ENCODE data around the gene RRAS.

Gene RRAS

GRCh38 chr19:49635530-49636232 is 4.3 kb downstream of the RRAS start:
- TF ChIP-seq SIN3A (IDR thresholded peaks at IDR 0.05; ENCODE audit: borderline replicate concordance, insufficient read depth, low read length), result no peak
- TF ChIP-seq FOXP2 (optimal IDR thresholded peaks at IDR 0.05; ENCODE audit: borderline replicate concordance, extremely low read depth, extremely low read length, insufficient read depth), result no peak
- no peak for TF ChIP-seq POLR2AphosphoS5 (IDR thresholded peaks at IDR 0.05; ENCODE audit: low read depth, low read length)
- no peak for TF ChIP-seq TAF1 (IDR thresholded peaks at IDR 0.05; ENCODE audit: borderline replicate concordance, insufficient read depth, low read length)
- TF ChIP-seq REST (IDR thresholded peaks at IDR 0.05; ENCODE audit: insufficient read depth in 1 of 2, low read depth in 2 of 2, low read length in 2 of 2), result no peak

GRCh38 chr19:49632576-49632975 is 7.4 kb downstream of the RRAS start:
- no peak for TF ChIP-seq POLR2AphosphoS5 (IDR thresholded peaks at IDR 0.05; ENCODE audit: low read depth, low read length)
- no peak for TF ChIP-seq FOXP2 (optimal IDR thresholded peaks at IDR 0.05; ENCODE audit: borderline replicate concordance, extremely low read depth, extremely low read length, insufficient read depth)
- no peak for TF ChIP-seq TAF1 (IDR thresholded peaks at IDR 0.05; ENCODE audit: borderline replicate concordance, insufficient read depth, low read length)
- TF ChIP-seq SIN3A (IDR thresholded peaks at IDR 0.05; ENCODE audit: borderline replicate concordance, insufficient read depth, low read length), result no peak
- no peak for TF ChIP-seq REST (IDR thresholded peaks at IDR 0.05; ENCODE audit: insufficient read depth in 1 of 2, low read depth in 2 of 2, low read length in 2 of 2)

- 0 out of 2 replicates have a peak, but pooled peaks have one; percentile 37 for TF ChIP-seq POLR2AphosphoS5 (IDR thresholded peaks at IDR 0.05; ENCODE audit: low read depth, low read length)
- TF ChIP-seq SIN3A (IDR thresholded peaks at IDR 0.05; ENCODE audit: borderline replicate concordance, insufficient read depth, low read length), result no peak
Observed at GRCh38 chr19:49631610-49632192, 8.2 kb downstream of the RRAS start.

- TF ChIP-seq TAF1 (IDR thresholded peaks at IDR 0.05; ENCODE audit: borderline replicate concordance, insufficient read depth, low read length) (no peak), POLR2AphosphoS5 (IDR thresholded peaks at IDR 0.05; ENCODE audit: low read depth, low read length) (0 out of 2 replicates have a peak, but pooled peaks have one; percentile 28), REST (IDR thresholded peaks at IDR 0.05; ENCODE audit: insufficient read depth in 1 of 2, low read depth in 2 of 2, low read length in 2 of 2) (no peak), FOXP2 (optimal IDR thresholded peaks at IDR 0.05; ENCODE audit: borderline replicate concordance, extremely low read depth, extremely low read length, insufficient read depth) (no peak), SIN3A (IDR thresholded peaks at IDR 0.05; ENCODE audit: borderline replicate concordance, insufficient read depth, low read length) (no peak)
Observed at GRCh38 chr19:49631014-49631588, 8.8 kb downstream of the RRAS start.

- no peak for TF ChIP-seq TAF1 (IDR thresholded peaks at IDR 0.05; ENCODE audit: borderline replicate concordance, insufficient read depth, low read length)
- no peak for TF ChIP-seq REST (IDR thresholded peaks at IDR 0.05; ENCODE audit: insufficient read depth in 1 of 2, low read depth in 2 of 2, low read length in 2 of 2)
- no peak for TF ChIP-seq SIN3A (IDR thresholded peaks at IDR 0.05; ENCODE audit: borderline replicate concordance, insufficient read depth, low read length)
- TF ChIP-seq FOXP2 (optimal IDR thresholded peaks at IDR 0.05; ENCODE audit: borderline replicate concordance, extremely low read depth, extremely low read length, insufficient read depth), result no peak
- TF ChIP-seq POLR2AphosphoS5 (IDR thresholded peaks at IDR 0.05; ENCODE audit: low read depth, low read length), result no peak
Observed at GRCh38 chr19:49629659-49630058, 10.3 kb downstream of the RRAS start.

All from PFSK-1 (cell line).